ENCODE measurements around the gene LSAMP. TPM values are rescaled to one million over a fixed set of nuclear protein-coding genes. Genes with fewer than 3 reads are reported as not detected.

The LSAMP gene
- total RNA-seq, 1 experiment from 2014 or later: not detected

DNA sequence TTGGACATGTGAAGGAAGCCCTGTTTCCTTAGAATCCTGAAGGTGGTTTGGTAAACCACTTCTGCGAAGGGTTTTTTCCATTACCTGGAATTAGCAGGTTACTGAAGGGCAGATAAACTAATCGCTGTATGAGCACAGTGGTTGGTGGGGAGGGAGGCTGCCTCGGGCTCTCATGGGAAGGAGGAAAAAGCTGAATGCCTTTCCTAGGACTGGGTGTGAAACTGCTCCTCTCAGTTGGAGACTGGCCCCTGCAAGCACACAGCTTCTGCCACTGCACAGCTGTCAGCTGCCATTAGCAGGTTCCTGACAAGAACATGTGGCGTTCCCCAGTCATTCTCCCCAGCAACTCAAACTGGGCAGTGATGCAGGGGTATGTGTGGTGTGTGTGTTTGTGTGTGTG, 445.7 kb downstream of the LSAMP start:
- TF ChIP-seq, protein P1, sequence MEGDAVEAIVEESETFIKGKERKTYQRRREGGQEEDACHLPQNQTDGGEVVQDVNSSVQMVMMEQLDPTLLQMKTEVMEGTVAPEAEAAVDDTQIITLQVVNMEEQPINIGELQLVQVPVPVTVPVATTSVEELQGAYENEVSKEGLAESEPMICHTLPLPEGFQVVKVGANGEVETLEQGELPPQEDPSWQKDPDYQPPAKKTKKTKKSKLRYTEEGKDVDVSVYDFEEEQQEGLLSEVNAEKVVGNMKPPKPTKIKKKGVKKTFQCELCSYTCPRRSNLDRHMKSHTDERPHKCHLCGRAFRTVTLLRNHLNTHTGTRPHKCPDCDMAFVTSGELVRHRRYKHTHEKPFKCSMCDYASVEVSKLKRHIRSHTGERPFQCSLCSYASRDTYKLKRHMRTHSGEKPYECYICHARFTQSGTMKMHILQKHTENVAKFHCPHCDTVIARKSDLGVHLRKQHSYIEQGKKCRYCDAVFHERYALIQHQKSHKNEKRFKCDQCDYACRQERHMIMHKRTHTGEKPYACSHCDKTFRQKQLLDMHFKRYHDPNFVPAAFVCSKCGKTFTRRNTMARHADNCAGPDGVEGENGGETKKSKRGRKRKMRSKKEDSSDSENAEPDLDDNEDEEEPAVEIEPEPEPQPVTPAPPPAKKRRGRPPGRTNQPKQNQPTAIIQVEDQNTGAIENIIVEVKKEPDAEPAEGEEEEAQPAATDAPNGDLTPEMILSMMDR (IDR thresholded peaks at IDR 0.05; ENCODE audit: insufficient read depth in 1 of 2, low read depth in 1 of 2, low read length in 1 of 2, severe bottlenecking in 1 of 2, unreplicated experiment in 1 of 2): no peak
- no peaks in the 10 kb centered on the region for H3K4me1 Mint-ChIP-seq (ENCODE audit: low read depth, unreplicated experiment)
- no peaks in the 10 kb centered on the region for H3K36me3 ChIP-seq (ENCODE audit: control insufficient read depth, insufficient read depth, low read length)
- ChIA-PET POLR2A (no interaction called here), CTCF (no interaction called here)
- no peak overlapping the region for H3K27ac Mint-ChIP-seq (ENCODE audit: unreplicated experiment)
- DNase-seq: no peak
- peaks cover 2% of the 10 kb centered on the region for H3K27me3 Mint-ChIP-seq (ENCODE audit: insufficient read depth, unreplicated experiment)
- BruUV-seq (replicated peaks): no TSS peak
- H3K9me3 Mint-ChIP-seq (ENCODE audit: unreplicated experiment): no peaks in the 10 kb centered on the region
- no peaks in the 10 kb centered on the region for H3K9me3 ChIP-seq
- no peak overlapping the region for H3K4me3 Mint-ChIP-seq (ENCODE audit: unreplicated experiment)
- no peaks in the 10 kb centered on the region; the same call in 1 of the 2 replicates for H3K27me3 ChIP-seq (replicated peaks; ENCODE audit: control insufficient read depth, insufficient read depth, low read length)
- H3K4me3 ChIP-seq (ENCODE audit: low read depth, low read length): no peak overlapping the region
- intact Hi-C loops (cut with micrococcal nuclease; ENCODE audit: unreplicated experiment): no loop called here
- no peaks in the 10 kb centered on the region for H3K36me3 Mint-ChIP-seq (ENCODE audit: insufficient read depth, unreplicated experiment)
- H3K4me1 ChIP-seq: no peaks in the 10 kb centered on the region

DNA sequence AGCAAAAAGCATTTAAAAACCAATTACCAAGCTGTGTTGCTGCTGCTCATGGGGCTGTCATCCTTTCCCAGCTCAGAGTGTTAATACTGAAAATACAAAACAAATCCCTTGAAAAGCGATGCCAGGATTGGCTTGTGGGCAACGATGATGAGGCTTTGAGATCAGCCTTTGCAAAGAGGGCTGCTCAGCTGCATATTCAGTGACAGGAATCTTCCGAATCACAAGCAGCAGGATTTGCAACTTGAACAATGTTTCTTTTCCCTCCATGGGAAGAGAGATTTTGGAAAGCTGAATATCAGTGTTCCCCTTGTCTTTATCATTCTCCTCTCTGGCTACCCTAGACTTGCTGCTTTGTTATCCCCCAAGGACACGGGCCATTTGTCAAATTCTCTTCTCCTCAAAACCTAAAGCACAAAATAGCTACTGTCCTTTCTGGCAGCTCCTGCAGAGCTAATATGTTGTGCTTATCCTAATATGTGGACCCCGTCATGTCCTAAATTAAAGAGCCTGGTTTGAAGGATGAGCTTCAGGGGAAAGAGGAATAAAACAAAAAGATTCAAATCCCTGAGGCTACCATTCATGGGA, 446.2 kb downstream of the LSAMP start:
- ChIA-PET CTCF (no interaction called here), POLR2A (no interaction called here)
- intact Hi-C loops (cut with micrococcal nuclease; ENCODE audit: unreplicated experiment): no loop called here
- Histone ChIP-seq H3K4me3 (ENCODE audit: low read depth, low read length) (no peak overlapping the region), H3K4me1 (no peaks in the 10 kb centered on the region), H3K9me3 (no peaks in the 10 kb centered on the region), H3K36me3 (ENCODE audit: control insufficient read depth, insufficient read depth, low read length) (no peaks in the 10 kb centered on the region), H3K27me3 (replicated peaks; ENCODE audit: control insufficient read depth, insufficient read depth, low read length) (no peaks in the 10 kb centered on the region; the same call in 1 of the 2 replicates)
- no peaks in the 10 kb centered on the region for H3K9me3 Mint-ChIP-seq (ENCODE audit: unreplicated experiment)
- H3K27ac Mint-ChIP-seq (ENCODE audit: unreplicated experiment): no peak overlapping the region
- no peak for DNase-seq
- TF ChIP-seq, protein P1 (IDR thresholded peaks at IDR 0.05; ENCODE audit: insufficient read depth in 1 of 2, low read depth in 1 of 2, low read length in 1 of 2, severe bottlenecking in 1 of 2, unreplicated experiment in 1 of 2): no peak
- no TSS peak for BruUV-seq (replicated peaks)
- H3K36me3 Mint-ChIP-seq (ENCODE audit: insufficient read depth, unreplicated experiment): no peaks in the 10 kb centered on the region
- H3K4me3 Mint-ChIP-seq (ENCODE audit: unreplicated experiment): no peak overlapping the region
- no peaks in the 10 kb centered on the region for H3K4me1 Mint-ChIP-seq (ENCODE audit: low read depth, unreplicated experiment)
- peaks cover 2% of the 10 kb centered on the region for H3K27me3 Mint-ChIP-seq (ENCODE audit: insufficient read depth, unreplicated experiment)

DNA sequence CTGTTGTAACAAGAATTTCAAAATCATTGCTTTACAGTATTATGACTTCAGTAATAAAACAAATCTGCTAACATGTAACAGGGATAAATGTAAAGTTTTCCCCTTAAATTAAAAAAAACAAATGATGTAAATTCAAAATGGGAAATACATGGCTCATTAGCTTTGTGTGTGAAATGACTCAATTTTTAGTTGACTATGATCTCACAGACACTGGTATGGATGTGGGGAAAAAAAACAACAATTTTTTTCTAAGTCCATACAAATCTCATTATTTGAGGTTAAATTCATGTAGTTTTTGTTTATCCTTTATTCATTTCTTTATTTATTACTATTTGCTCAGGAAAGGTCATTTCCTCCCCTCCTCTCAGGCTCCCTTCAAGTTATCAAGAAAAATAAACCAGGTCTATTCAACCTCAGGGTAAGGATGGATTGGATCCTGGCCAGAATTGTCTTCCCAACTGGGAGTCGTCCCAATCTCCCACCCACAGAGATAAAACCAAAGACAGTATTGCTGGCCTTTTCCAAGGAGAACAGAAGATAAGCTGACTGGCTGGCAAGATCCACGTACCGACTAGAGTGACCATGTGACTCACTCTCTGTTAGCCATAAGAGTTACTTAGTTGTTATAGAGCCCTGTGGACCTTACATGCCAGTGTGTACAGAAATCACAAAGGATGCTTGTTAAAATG, 448.7 kb downstream of the LSAMP start:
- TF ChIP-seq, protein P1 (IDR thresholded peaks at IDR 0.05; ENCODE audit: insufficient read depth in 1 of 2, low read depth in 1 of 2, low read length in 1 of 2, severe bottlenecking in 1 of 2, unreplicated experiment in 1 of 2): no peak
- ChIA-PET POLR2A (no interaction called here), CTCF (no interaction called here)
- Histone ChIP-seq H3K4me3 (ENCODE audit: low read depth, low read length) (no peak overlapping the region), H3K4me1 (no peaks in the 10 kb centered on the region), H3K36me3 (ENCODE audit: control insufficient read depth, insufficient read depth, low read length) (no peaks in the 10 kb centered on the region), H3K27me3 (replicated peaks; ENCODE audit: control insufficient read depth, insufficient read depth, low read length) (no peaks in the 10 kb centered on the region), H3K9me3 (no peaks in the 10 kb centered on the region)
- no peak for DNase-seq
- Mint-ChIP-seq H3K36me3 (ENCODE audit: insufficient read depth, unreplicated experiment) (no peaks in the 10 kb centered on the region), H3K4me3 (ENCODE audit: unreplicated experiment) (no peak overlapping the region), H3K27me3 (ENCODE audit: insufficient read depth, unreplicated experiment) (no peaks in the 10 kb centered on the region), H3K9me3 (ENCODE audit: unreplicated experiment) (no peaks in the 10 kb centered on the region), H3K27ac (ENCODE audit: unreplicated experiment) (no peak overlapping the region), H3K4me1 (ENCODE audit: low read depth, unreplicated experiment) (no peaks in the 10 kb centered on the region)
- no TSS peak for BruUV-seq (replicated peaks)
- intact Hi-C loops (cut with micrococcal nuclease; ENCODE audit: unreplicated experiment): no loop called here

Data from Caco-2 (cell line).